HL-60 (cell line): ENCODE measurements around the gene PPA1.
"Not testable (repeated sequence)": the region's sequence is repeated elsewhere in the genome, so short reads cannot be mapped to it uniquely, and the experiment has no call there.

ENCODE experiments used
- DNase-seq, 2 experiments: peaks; one replicate each; pipeline ENCODE4 v3.0.0-alpha.2; 2010 to 2020; ENCODE audit warnings: low read depth in 1 of 2, low spot score in 1 of 2
- H3K27ac ChIP-seq: fragments of 250-450 bp; sonication (Bioruptor Pico); replicated peaks from 2 replicates; pipeline ENCODE4 v1.5.1; 2020; ENCODE audit warnings: mild to moderate bottlenecking, moderate library complexity
- H3K27me3 ChIP-seq: fragments of 250-450 bp; sonication (Bioruptor Pico); 2 replicates; pipeline ENCODE4 v1.5.1; 2021; ENCODE audit warnings: mild to moderate bottlenecking, moderate library complexity; ENCODE audit not compliant: insufficient read depth, poor library complexity, severe bottlenecking
- H3K4me3 ChIP-seq: replicated peaks from 2 replicates; pipeline ENCODE4 v1.5.1; 2011; ENCODE audit warnings: mild to moderate bottlenecking, control low read depth, low read length; ENCODE audit not compliant: insufficient read depth
- GABPA ChIP-seq: IDR thresholded peaks from 2 replicates; pipeline ENCODE4 v1.6.1; 2012; ENCODE audit warnings: low read depth
- POLR2AphosphoS5 ChIP-seq: IDR thresholded peaks from 2 replicates; pipeline ENCODE4 v1.6.1; 2012; ENCODE audit warnings: low read depth
- REST ChIP-seq: IDR thresholded peaks from 2 replicates; pipeline ENCODE4 v1.6.1; 2012; ENCODE audit warnings: low read depth; ENCODE audit not compliant: insufficient replicate concordance
- SPI1 ChIP-seq: IDR thresholded peaks from 2 replicates; pipeline ENCODE4 v1.6.1; 2012; ENCODE audit warnings: low read depth, mild to moderate bottlenecking, borderline replicate concordance
- TF ChIP-seq, protein P1 (sequence below): IDR thresholded peaks from one replicate; pipeline ENCODE4 v1.5.1; 2011; ENCODE audit warnings: low read length, control low read depth, inconsistent platforms; ENCODE audit not compliant: insufficient read depth

PPA1 gene

GRCh38 chr10:70228491-70228890, 4.7 kb downstream of the PPA1 start:
- no peak for DNase-seq
- Histone ChIP-seq H3K27me3 (no peaks in the 10 kb centered on the region), H3K27ac (no peak overlapping the region), H3K4me3 (no peak overlapping the region)
- TF ChIP-seq GABPA, result no peak
- no peak for TF ChIP-seq SPI1
- TF ChIP-seq REST, result no peak
- TF ChIP-seq, protein P1, sequence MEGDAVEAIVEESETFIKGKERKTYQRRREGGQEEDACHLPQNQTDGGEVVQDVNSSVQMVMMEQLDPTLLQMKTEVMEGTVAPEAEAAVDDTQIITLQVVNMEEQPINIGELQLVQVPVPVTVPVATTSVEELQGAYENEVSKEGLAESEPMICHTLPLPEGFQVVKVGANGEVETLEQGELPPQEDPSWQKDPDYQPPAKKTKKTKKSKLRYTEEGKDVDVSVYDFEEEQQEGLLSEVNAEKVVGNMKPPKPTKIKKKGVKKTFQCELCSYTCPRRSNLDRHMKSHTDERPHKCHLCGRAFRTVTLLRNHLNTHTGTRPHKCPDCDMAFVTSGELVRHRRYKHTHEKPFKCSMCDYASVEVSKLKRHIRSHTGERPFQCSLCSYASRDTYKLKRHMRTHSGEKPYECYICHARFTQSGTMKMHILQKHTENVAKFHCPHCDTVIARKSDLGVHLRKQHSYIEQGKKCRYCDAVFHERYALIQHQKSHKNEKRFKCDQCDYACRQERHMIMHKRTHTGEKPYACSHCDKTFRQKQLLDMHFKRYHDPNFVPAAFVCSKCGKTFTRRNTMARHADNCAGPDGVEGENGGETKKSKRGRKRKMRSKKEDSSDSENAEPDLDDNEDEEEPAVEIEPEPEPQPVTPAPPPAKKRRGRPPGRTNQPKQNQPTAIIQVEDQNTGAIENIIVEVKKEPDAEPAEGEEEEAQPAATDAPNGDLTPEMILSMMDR, result no peak
- TF ChIP-seq POLR2AphosphoS5, result no peak

- DNase-seq, result no peak
- Histone ChIP-seq H3K4me3 (no peak overlapping the region), H3K27me3 (no peaks in the 10 kb centered on the region), H3K27ac (no peak overlapping the region)
- TF ChIP-seq, protein P1, result no peak
- no peak for TF ChIP-seq REST
- no peak for TF ChIP-seq GABPA
- no peak for TF ChIP-seq POLR2AphosphoS5
- no peak for TF ChIP-seq SPI1
Measured at GRCh38 chr10:70227548-70228320, 5.5 kb downstream of the PPA1 start.

GRCh38 chr10:70223728-70224127, 9.5 kb downstream of the PPA1 start:
- DNase-seq, result no peak
- no peak overlapping the region for H3K27ac ChIP-seq
- H3K27me3 ChIP-seq, result no peaks in the 10 kb centered on the region
- TF ChIP-seq, protein P1, result no peak
- TF ChIP-seq REST, result no peak
- TF ChIP-seq GABPA, result no peak
- TF ChIP-seq SPI1, result no peak
- TF ChIP-seq POLR2AphosphoS5, result no peak
- H3K4me3 ChIP-seq, result no peak overlapping the region

GRCh38 chr10:70222811-70223447, 10.3 kb downstream of the PPA1 start:
- not testable (repeated sequence) for H3K27me3 ChIP-seq, H3K27ac ChIP-seq, H3K4me3 ChIP-seq, DNase-seq
